Measurements from ENCODE around the gene CWC22.

- no peak for TF ChIP-seq CTCF (IDR thresholded peaks at IDR 0.05)
- no peak for TF ChIP-seq POLR2A (IDR thresholded peaks at IDR 0.05; ENCODE audit: low read depth)
- no peak for TF ChIP-seq EP300 (IDR thresholded peaks at IDR 0.05)
- TF ChIP-seq POLR2AphosphoS5 (IDR thresholded peaks at IDR 0.05), result no peak
Observed at GRCh38 chr2:180038997-180039396, 31.9 kb upstream of the CWC22 start.

Measured in esophagus muscularis mucosa (tissue), 4 donors.